Stimulated activated CD8-positive, alpha-beta memory T cell treated with anti-CD3 and anti-CD28 coated beads, Interleukin-12 subunit alpha, Interleukin-12 subunit beta, amount 100 ng/mL, for 4 hours (primary cell): ENCODE data around the gene NSMF.

Source experiments
- DNase-seq: peaks from one replicate; pipeline ENCODE4 v3.0.0-alpha.2; 2020; ENCODE audit warnings: low read depth

The NSMF gene

GRCh38 chr9:137491735-137492432, 32.8 kb upstream of the NSMF start:
- no peak for DNase-seq

GRCh38 chr9:137490532-137491186, 31.5 kb upstream of the NSMF start:
- no peak for DNase-seq

- no peak for DNase-seq
Measured at GRCh38 chr9:137488906-137489305, 29.8 kb upstream of the NSMF start.

- DNase-seq: no peak
Measured at GRCh38 chr9:137488327-137488653, 29.2 kb upstream of the NSMF start.

- DNase-seq: no peak
Measured at GRCh38 chr9:137487454-137488326, 28.6 kb upstream of the NSMF start.

- no peak for DNase-seq
Measured at GRCh38 chr9:137486545-137487453, 27.7 kb upstream of the NSMF start.

- DNase-seq: no peak
Measured at GRCh38 chr9:137486141-137486490, 27.0 kb upstream of the NSMF start.

- DNase-seq: no peak
Measured at GRCh38 chr9:137485343-137486140, 26.4 kb upstream of the NSMF start.

- no peak for DNase-seq
Measured at GRCh38 chr9:137484551-137485315, 25.6 kb upstream of the NSMF start.

GRCh38 chr9:137482094-137482781, 23.1 kb upstream of the NSMF start:
- DNase-seq: no peak

- no peak for DNase-seq
Measured at GRCh38 chr9:137480686-137481683, 21.9 kb upstream of the NSMF start.

GRCh38 chr9:137479892-137480685, 21.0 kb upstream of the NSMF start:
- no peak for DNase-seq

GRCh38 chr9:137478962-137479861, 20.1 kb upstream of the NSMF start:
- no peak for DNase-seq

- DNase-seq: no peak
Measured at GRCh38 chr9:137478613-137478961, 19.5 kb upstream of the NSMF start.

GRCh38 chr9:137477778-137478612, 18.9 kb upstream of the NSMF start:
- no peak for DNase-seq

GRCh38 chr9:137476856-137477255, 17.7 kb upstream of the NSMF start:
- no peak for DNase-seq
